ENCODE data around the gene ABHD17C.
A peak's percentile ranks its signal among the peaks of the same experiment; 100 is the strongest.

Gene ABHD17C

GRCh38 chr15:80775338-80775737 is 80.2 kb downstream of the ABHD17C start:
- no peaks in the 10 kb centered on the region for H3K36me3 Mint-ChIP-seq (ENCODE audit: low read depth)
- H3K4me3 Mint-ChIP-seq = no peak overlapping the region
- no peak for TF ChIP-seq CTCF (IDR thresholded peaks at IDR 0.05; ENCODE audit: unreplicated experiment in 3 of 3)
- H3K9me3 Mint-ChIP-seq = no peaks in the 10 kb centered on the region
- H3K27ac Mint-ChIP-seq = no peak overlapping the region
- peaks cover 43% of the 10 kb centered on the region for H3K4me1 Mint-ChIP-seq
- peaks cover 35% of the 10 kb centered on the region for H3K27me3 Mint-ChIP-seq (ENCODE audit: low read depth)

- Mint-ChIP-seq H3K4me3 (peak overlapping the region in 1 of 3 experiments; percentile 34), H3K27ac (no peak overlapping the region), H3K9me3 (no peaks in the 10 kb centered on the region), H3K27me3 (ENCODE audit: low read depth) (peaks cover 46% of the 10 kb centered on the region), H3K4me1 (peaks cover 43% of the 10 kb centered on the region), H3K36me3 (ENCODE audit: low read depth) (no peaks in the 10 kb centered on the region)
- TF ChIP-seq CTCF (IDR thresholded peaks at IDR 0.05; ENCODE audit: unreplicated experiment in 3 of 3) = peak; percentile 75 to 83 (median 80)
Measured at GRCh38 chr15:80776420-80777045, 81.4 kb downstream of the ABHD17C start.

GRCh38 chr15:80777137-80777536 is 82.0 kb downstream of the ABHD17C start:
- Mint-ChIP-seq H3K36me3 (ENCODE audit: low read depth) (no peaks in the 10 kb centered on the region), H3K27me3 (ENCODE audit: low read depth) (peaks cover 53% of the 10 kb centered on the region), H3K4me3 (peak overlapping the region in 1 of 3 experiments; percentile 66), H3K9me3 (no peaks in the 10 kb centered on the region), H3K4me1 (peaks cover 43% of the 10 kb centered on the region), H3K27ac (no peak overlapping the region)
- TF ChIP-seq CTCF (IDR thresholded peaks at IDR 0.05; ENCODE audit: unreplicated experiment in 3 of 3) = no peak

GRCh38 chr15:80777826-80778620 is 82.9 kb downstream of the ABHD17C start:
- no peak for TF ChIP-seq CTCF (IDR thresholded peaks at IDR 0.05; ENCODE audit: unreplicated experiment in 3 of 3)
- H3K36me3 Mint-ChIP-seq (ENCODE audit: low read depth) = no peaks in the 10 kb centered on the region
- H3K27me3 Mint-ChIP-seq (ENCODE audit: low read depth) = peaks cover 61% of the 10 kb centered on the region
- H3K27ac Mint-ChIP-seq = no peak overlapping the region
- peaks cover 43% of the 10 kb centered on the region for H3K4me1 Mint-ChIP-seq
- no peaks in the 10 kb centered on the region for H3K9me3 Mint-ChIP-seq
- peak overlapping the region; percentile 61 to 66 (median 63) for H3K4me3 Mint-ChIP-seq

- H3K27me3 Mint-ChIP-seq (ENCODE audit: low read depth) = peaks cover 66% of the 10 kb centered on the region
Measured at GRCh38 chr15:80778621-80778963, 83.5 kb downstream of the ABHD17C start.

More at GRCh38 chr15:80778621-80778963, 83.5 kb downstream of the ABHD17C start:
- TF ChIP-seq CTCF (IDR thresholded peaks at IDR 0.05; ENCODE audit: unreplicated experiment in 3 of 3) = no peak
- no peak overlapping the region for H3K27ac Mint-ChIP-seq
- H3K9me3 Mint-ChIP-seq = no peaks in the 10 kb centered on the region
- H3K36me3 Mint-ChIP-seq (ENCODE audit: low read depth) = no peaks in the 10 kb centered on the region
- peaks cover 42% of the 10 kb centered on the region for H3K4me1 Mint-ChIP-seq
- H3K4me3 Mint-ChIP-seq = no peak overlapping the region

All from nephron (organoid).